Astrocyte (in vitro differentiated cells and primary cell): ENCODE measurements around the gene SNX11. TPM values are rescaled to one million over a fixed set of nuclear protein-coding genes. Genes with fewer than 3 reads are reported as not detected.

Experiments used
- DNase-seq: peaks from one replicate; pipeline ENCODE4 v3.0.0-alpha.2; 2010; ENCODE audit warnings: low read depth
- FAIRE-seq: peaks from 2 replicates; lab custom pipeline; 2011; peaks lifted over from hg19 to GRCh38; lab: Jason Lieb, UNC
- H2AFZ ChIP-seq: 2 replicates; pipeline ENCODE4 v1.6.0; 2012; ENCODE audit warnings: low read depth, low read length, inconsistent platforms
- H3K27ac ChIP-seq: 2 replicates; pipeline ENCODE4 v1.5.1; 2011; ENCODE audit warnings: low read depth, low read length, inconsistent platforms
- H3K27me3 ChIP-seq: 2 replicates; pipeline ENCODE4 v1.6.0; 2011; ENCODE audit warnings: low read length, inconsistent platforms; ENCODE audit not compliant: insufficient read depth
- H3K36me3 ChIP-seq: 2 replicates; pipeline ENCODE4 v1.5.1; 2011; ENCODE audit warnings: low read length, inconsistent platforms; ENCODE audit not compliant: insufficient read depth
- H3K4me1 ChIP-seq: 2 replicates; pipeline ENCODE4 v1.5.1; 2011; ENCODE audit warnings: low read length, inconsistent platforms; ENCODE audit not compliant: insufficient read depth
- H3K4me2 ChIP-seq: 2 replicates; pipeline ENCODE4 v1.6.0; 2012; ENCODE audit warnings: low read length, inconsistent platforms
- H3K4me3 ChIP-seq: 2 replicates; pipeline ENCODE4 v1.5.1; 2011; ENCODE audit warnings: low read depth, mild to moderate bottlenecking, low read length, inconsistent platforms; ENCODE audit not compliant: insufficient read depth
- H3K79me2 ChIP-seq: 2 replicates; pipeline ENCODE4 v1.6.0; 2012; ENCODE audit warnings: mild to moderate bottlenecking, low read length, inconsistent platforms; ENCODE audit not compliant: insufficient read depth
- H3K9ac ChIP-seq: 2 replicates; pipeline ENCODE4 v1.6.0; 2012; ENCODE audit warnings: mild to moderate bottlenecking, low read length, inconsistent platforms
- H3K9me3 ChIP-seq: 2 replicates; pipeline ENCODE4 v1.5.1; 2012; ENCODE audit warnings: low read depth, mild to moderate bottlenecking, low read length, inconsistent platforms; ENCODE audit not compliant: insufficient read depth
- H4K20me1 ChIP-seq: 2 replicates; pipeline ENCODE4 v1.6.0; 2012; ENCODE audit warnings: low read length, inconsistent platforms; ENCODE audit not compliant: insufficient read depth
- H3K27ac Mint-ChIP-seq: one replicate; pipeline ENCODE4 v1.8.0; 2021; ENCODE audit warnings: mild to moderate bottlenecking, mixed read lengths; ENCODE audit not compliant: unreplicated experiment
- H3K27me3 Mint-ChIP-seq: one replicate; pipeline ENCODE4 v1.8.0; 2021; ENCODE audit warnings: low read depth, mixed read lengths; ENCODE audit not compliant: unreplicated experiment
- H3K36me3 Mint-ChIP-seq: one replicate; pipeline ENCODE4 v1.8.0; 2021; ENCODE audit warnings: low read depth, mixed read lengths; ENCODE audit not compliant: unreplicated experiment
- H3K4me1 Mint-ChIP-seq: one replicate; pipeline ENCODE4 v1.8.0; 2021; ENCODE audit warnings: low read depth, mixed read lengths; ENCODE audit not compliant: unreplicated experiment
- H3K4me3 Mint-ChIP-seq: one replicate; pipeline ENCODE4 v1.8.0; 2021; ENCODE audit warnings: mild to moderate bottlenecking, moderate library complexity, mixed read lengths; ENCODE audit not compliant: unreplicated experiment
- H3K9me3 Mint-ChIP-seq: one replicate; pipeline ENCODE4 v1.8.0; 2021; ENCODE audit warnings: mild to moderate bottlenecking, mixed read lengths; ENCODE audit not compliant: unreplicated experiment
- EZH2 ChIP-seq: IDR thresholded peaks from 2 replicates; pipeline ENCODE4 v1.6.1; 2012; ENCODE audit warnings: mild to moderate bottlenecking, low read length, inconsistent platforms; ENCODE audit not compliant: insufficient read depth
- total RNA-seq: library from RNA; stranded (reverse); gene quantifications from 2 replicates; pipeline ENCODE4 v1.2.1, GENCODE V29; 2021
- TF ChIP-seq, protein P1 (sequence below): IDR thresholded peaks from 2 replicates; pipeline ENCODE4 v1.5.1; 2011; ENCODE audit warnings: low read depth, mild to moderate bottlenecking, inconsistent platforms, low read length, moderate library complexity; ENCODE audit not compliant: insufficient read depth

The SNX11 gene
- total RNA-seq, 1 donor from 2014 or later = 33.3 TPM

DNA sequence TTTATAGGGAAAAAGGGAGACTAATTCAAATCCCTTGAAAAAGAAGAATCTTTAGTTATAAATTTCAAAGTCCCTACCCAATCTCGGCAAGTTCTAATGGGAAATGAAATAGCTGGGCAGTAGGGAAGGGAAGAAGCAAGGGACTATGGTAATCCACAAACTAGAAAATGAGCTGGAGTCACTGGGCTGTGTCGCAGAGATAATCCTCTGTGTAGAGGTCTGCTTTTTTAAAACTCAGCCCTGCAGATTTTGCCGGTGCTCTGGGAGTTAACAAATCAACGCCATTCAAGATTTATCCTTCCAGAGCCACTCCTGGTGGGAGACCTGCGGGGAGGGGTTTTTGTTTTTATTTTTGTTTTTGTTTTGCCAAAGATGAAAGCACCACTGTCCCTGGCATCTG is 20.8 kb downstream of the SNX11 start:
- H3K36me3 ChIP-seq = peaks cover 6% of the 10 kb centered on the region
- H3K9ac ChIP-seq = no peak overlapping the region
- Mint-ChIP-seq H3K9me3 (no peaks in the 10 kb centered on the region), H3K4me1 (peaks cover 6% of the 10 kb centered on the region), H3K27ac (no peak overlapping the region), H3K4me3 (no peak overlapping the region), H3K27me3 (no peaks in the 10 kb centered on the region), H3K36me3 (no peaks in the 10 kb centered on the region)
- H3K4me3 ChIP-seq = no peak overlapping the region
- FAIRE-seq = no peak
- TF ChIP-seq EZH2 = no peak
- no peaks in the 10 kb centered on the region for H3K79me2 ChIP-seq
- no peaks in the 10 kb centered on the region for H4K20me1 ChIP-seq
- H3K27ac ChIP-seq = no peak overlapping the region
- peaks cover 7% of the 10 kb centered on the region for H3K4me1 ChIP-seq
- peaks cover 2% of the 10 kb centered on the region for H3K27me3 ChIP-seq
- DNase-seq = no peak
- H3K9me3 ChIP-seq = no peaks in the 10 kb centered on the region
- no peak overlapping the region for H2AFZ ChIP-seq
- H3K4me2 ChIP-seq = no peak overlapping the region

DNA sequence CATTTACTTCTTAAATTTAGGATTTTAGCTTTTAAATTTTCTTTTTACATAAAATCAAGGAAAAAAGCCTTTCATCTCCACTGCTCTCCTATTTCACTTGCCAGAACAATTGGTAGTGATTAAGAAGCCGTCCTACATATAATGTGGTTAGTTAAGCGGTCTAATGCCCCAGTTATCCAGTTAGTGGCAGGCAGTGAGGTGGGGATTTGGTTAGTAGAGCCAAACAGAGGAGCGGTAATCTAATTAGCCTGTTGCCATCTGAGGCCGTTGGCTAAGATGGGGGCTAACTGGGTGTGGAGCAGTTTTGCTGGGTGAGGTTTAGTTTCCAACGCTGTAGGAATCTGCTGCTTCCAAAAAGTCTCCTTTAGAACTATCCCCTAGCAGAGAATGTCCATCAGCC is 22.4 kb downstream of the SNX11 start:
- Histone ChIP-seq H3K27ac (no peak overlapping the region), H3K4me3 (no peak overlapping the region), H3K4me2 (no peak overlapping the region), H2AFZ (no peak overlapping the region), H4K20me1 (no peaks in the 10 kb centered on the region), H3K4me1 (peaks cover 7% of the 10 kb centered on the region), H3K79me2 (no peaks in the 10 kb centered on the region), H3K36me3 (peaks cover 6% of the 10 kb centered on the region), H3K9me3 (no peaks in the 10 kb centered on the region), H3K9ac (no peak overlapping the region), H3K27me3 (peaks cover 6% of the 10 kb centered on the region)
- no peaks in the 10 kb centered on the region for H3K36me3 Mint-ChIP-seq
- H3K27me3 Mint-ChIP-seq = no peaks in the 10 kb centered on the region
- FAIRE-seq (no peak), DNase-seq (no peak)
- no peaks in the 10 kb centered on the region for H3K9me3 Mint-ChIP-seq
- TF ChIP-seq, protein P1, sequence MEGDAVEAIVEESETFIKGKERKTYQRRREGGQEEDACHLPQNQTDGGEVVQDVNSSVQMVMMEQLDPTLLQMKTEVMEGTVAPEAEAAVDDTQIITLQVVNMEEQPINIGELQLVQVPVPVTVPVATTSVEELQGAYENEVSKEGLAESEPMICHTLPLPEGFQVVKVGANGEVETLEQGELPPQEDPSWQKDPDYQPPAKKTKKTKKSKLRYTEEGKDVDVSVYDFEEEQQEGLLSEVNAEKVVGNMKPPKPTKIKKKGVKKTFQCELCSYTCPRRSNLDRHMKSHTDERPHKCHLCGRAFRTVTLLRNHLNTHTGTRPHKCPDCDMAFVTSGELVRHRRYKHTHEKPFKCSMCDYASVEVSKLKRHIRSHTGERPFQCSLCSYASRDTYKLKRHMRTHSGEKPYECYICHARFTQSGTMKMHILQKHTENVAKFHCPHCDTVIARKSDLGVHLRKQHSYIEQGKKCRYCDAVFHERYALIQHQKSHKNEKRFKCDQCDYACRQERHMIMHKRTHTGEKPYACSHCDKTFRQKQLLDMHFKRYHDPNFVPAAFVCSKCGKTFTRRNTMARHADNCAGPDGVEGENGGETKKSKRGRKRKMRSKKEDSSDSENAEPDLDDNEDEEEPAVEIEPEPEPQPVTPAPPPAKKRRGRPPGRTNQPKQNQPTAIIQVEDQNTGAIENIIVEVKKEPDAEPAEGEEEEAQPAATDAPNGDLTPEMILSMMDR = no peak
- no peak for TF ChIP-seq EZH2
- H3K4me3 Mint-ChIP-seq = no peak overlapping the region
- H3K4me1 Mint-ChIP-seq = peaks cover 6% of the 10 kb centered on the region
- H3K27ac Mint-ChIP-seq = no peak overlapping the region

DNA sequence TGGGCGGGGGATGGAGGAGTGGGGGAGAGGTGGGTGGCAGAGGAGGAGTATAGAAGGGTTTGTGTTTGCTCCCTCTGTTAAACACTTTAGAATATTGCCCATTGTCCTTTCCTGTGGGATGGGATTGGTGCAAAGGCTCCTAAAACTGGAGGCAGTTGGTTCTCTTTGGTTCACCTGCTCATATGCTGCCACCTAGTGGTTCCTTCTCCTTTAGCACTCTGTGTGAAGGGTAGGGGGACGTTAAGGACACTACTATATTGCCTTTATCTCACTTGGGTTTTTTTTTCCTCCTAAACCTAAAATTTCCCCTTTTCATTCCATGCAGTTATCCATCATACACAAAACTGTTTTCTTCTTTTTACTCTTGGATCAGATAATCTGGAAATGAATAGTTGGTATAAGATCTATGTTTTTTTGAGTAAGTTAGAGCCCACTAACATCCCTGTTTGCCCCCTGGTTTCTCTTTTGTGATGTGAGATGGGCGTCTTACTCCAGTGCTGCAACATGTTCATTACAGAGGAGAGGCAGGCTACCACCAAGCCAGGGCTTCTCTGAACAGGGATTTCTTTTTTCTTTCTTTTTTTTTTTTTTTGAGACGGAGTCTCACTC is 23.8 kb downstream of the SNX11 start:
- Histone ChIP-seq H4K20me1 (no peaks in the 10 kb centered on the region), H3K9ac (no peak overlapping the region), H3K27me3 (peaks cover 6% of the 10 kb centered on the region), H3K27ac (no peak overlapping the region), H2AFZ (no peak overlapping the region), H3K79me2 (no peaks in the 10 kb centered on the region), H3K36me3 (no peaks in the 10 kb centered on the region), H3K4me2 (no peak overlapping the region), H3K4me3 (no peak overlapping the region), H3K9me3 (no peaks in the 10 kb centered on the region), H3K4me1 (peaks cover 7% of the 10 kb centered on the region)
- no peak overlapping the region for H3K27ac Mint-ChIP-seq
- no peak overlapping the region for H3K4me3 Mint-ChIP-seq
- DNase-seq (peak; percentile 27), FAIRE-seq (peak; percentile 63)
- TF ChIP-seq, protein P1 = peak; percentile 94
- no peak for TF ChIP-seq EZH2
- H3K36me3 Mint-ChIP-seq = no peaks in the 10 kb centered on the region
- no peaks in the 10 kb centered on the region for H3K27me3 Mint-ChIP-seq
- H3K9me3 Mint-ChIP-seq = no peaks in the 10 kb centered on the region
- H3K4me1 Mint-ChIP-seq = peaks cover 6% of the 10 kb centered on the region
